SU-DHL-6 (cell line): ENCODE measurements around the gene RILPL1.
"Not testable (repeated sequence)": the region's sequence is repeated elsewhere in the genome, so short reads cannot be mapped to it uniquely, and the experiment has no call there.

Experiments used
- H2AFZ ChIP-seq: fragments of 200-600 bp; sonication (generic); 2 replicates; pipeline ENCODE4 v1.6.1; 2014; ENCODE audit warnings: low read depth, mild to moderate bottlenecking, moderate library complexity, mixed read lengths, antibody characterized with exemption, low read length; ENCODE audit not compliant: severe bottlenecking
- H3F3A ChIP-seq: fragments of 200-600 bp; shearing (Covaris generic); 2 replicates; pipeline ENCODE4 v1.6.0; 2016; ENCODE audit warnings: antibody characterized with exemption, mild to moderate bottlenecking; ENCODE audit not compliant: insufficient read depth
- H3K27ac ChIP-seq: fragments of 200-600 bp; sonication (generic); 2 replicates; pipeline ENCODE4 v1.5.1; 2016; ENCODE audit warnings: low read depth, mild to moderate bottlenecking, low read length, moderate library complexity, mixed read lengths
- H3K27me3 ChIP-seq: fragments of 200-600 bp; sonication (generic), shearing (Covaris generic); 2 replicates; pipeline ENCODE4 v1.6.0; 2014; ENCODE audit warnings: mild to moderate bottlenecking, low read length
- H3K36me3 ChIP-seq: fragments of 200-600 bp; sonication (generic); 2 replicates; pipeline ENCODE4 v1.6.1; 2014; ENCODE audit warnings: mild to moderate bottlenecking, low read length, mixed read lengths
- H3K4me2 ChIP-seq: fragments of 300-600, 200-600 bp; shearing (Covaris generic), sonication (generic); 2 replicates; pipeline ENCODE4 v1.6.0; 2014; ENCODE audit warnings: low read length, low read depth, mild to moderate bottlenecking; ENCODE audit not compliant: poor library complexity, severe bottlenecking
- H3K4me3 ChIP-seq: fragments of 200-600 bp; sonication (generic); 2 replicates; pipeline ENCODE4 v1.5.1; 2014; ENCODE audit warnings: antibody characterized with exemption, low read length, mild to moderate bottlenecking, mixed read lengths; ENCODE audit not compliant: insufficient read depth, poor library complexity, severe bottlenecking
- H3K79me2 ChIP-seq: fragments of 200-600 bp; sonication (generic); 2 replicates; pipeline ENCODE4 v1.6.1; 2014; ENCODE audit warnings: mild to moderate bottlenecking, low read length, moderate library complexity; ENCODE audit not compliant: insufficient read depth
- H3K9ac ChIP-seq: fragments of 200-600 bp; sonication (generic); 2 replicates; pipeline ENCODE4 v1.7.0; 2014; ENCODE audit warnings: mild to moderate bottlenecking, low read length
- H3K9me2 ChIP-seq: fragments of 200-600 bp; sonication (generic); replicated peaks from 2 replicates; pipeline ENCODE4 v1.6.1; 2014; ENCODE audit warnings: low read length; ENCODE audit not compliant: insufficient read depth
- H3K9me3 ChIP-seq: fragments of 200-600 bp; sonication (generic); 2 replicates; pipeline ENCODE4 v1.6.1; 2014; ENCODE audit warnings: low read length, mixed read lengths; ENCODE audit not compliant: insufficient read depth
- H4K20me1 ChIP-seq: fragments of 200-600 bp; sonication (generic); 2 replicates; pipeline ENCODE4 v1.6.1; 2014; ENCODE audit warnings: low read depth, mild to moderate bottlenecking, antibody characterized with exemption, low read length, moderate library complexity, mixed read lengths
- EZH2phosphoT487 ChIP-seq: fragments of 200-600 bp; sonication (generic), shearing (Covaris generic); conservative IDR thresholded peaks from 2 replicates; pipeline ENCODE4 v1.6.1; 2018; ENCODE audit warnings: mild to moderate bottlenecking, antibody characterized with exemption, low read length, moderate library complexity, mixed read lengths
- TF ChIP-seq, protein P1 (sequence below): fragments of 200-600 bp; sonication (generic); IDR thresholded peaks from one replicate; pipeline ENCODE4 v1.5.1; 2017; ENCODE audit warnings: antibody characterized with exemption, mild to moderate bottlenecking, low read length, moderate library complexity; ENCODE audit not compliant: insufficient read depth, poor library complexity, severe bottlenecking

The RILPL1 gene, protein sequence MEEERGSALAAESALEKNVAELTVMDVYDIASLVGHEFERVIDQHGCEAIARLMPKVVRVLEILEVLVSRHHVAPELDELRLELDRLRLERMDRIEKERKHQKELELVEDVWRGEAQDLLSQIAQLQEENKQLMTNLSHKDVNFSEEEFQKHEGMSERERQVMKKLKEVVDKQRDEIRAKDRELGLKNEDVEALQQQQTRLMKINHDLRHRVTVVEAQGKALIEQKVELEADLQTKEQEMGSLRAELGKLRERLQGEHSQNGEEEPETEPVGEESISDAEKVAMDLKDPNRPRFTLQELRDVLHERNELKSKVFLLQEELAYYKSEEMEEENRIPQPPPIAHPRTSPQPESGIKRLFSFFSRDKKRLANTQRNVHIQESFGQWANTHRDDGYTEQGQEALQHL

DNA sequence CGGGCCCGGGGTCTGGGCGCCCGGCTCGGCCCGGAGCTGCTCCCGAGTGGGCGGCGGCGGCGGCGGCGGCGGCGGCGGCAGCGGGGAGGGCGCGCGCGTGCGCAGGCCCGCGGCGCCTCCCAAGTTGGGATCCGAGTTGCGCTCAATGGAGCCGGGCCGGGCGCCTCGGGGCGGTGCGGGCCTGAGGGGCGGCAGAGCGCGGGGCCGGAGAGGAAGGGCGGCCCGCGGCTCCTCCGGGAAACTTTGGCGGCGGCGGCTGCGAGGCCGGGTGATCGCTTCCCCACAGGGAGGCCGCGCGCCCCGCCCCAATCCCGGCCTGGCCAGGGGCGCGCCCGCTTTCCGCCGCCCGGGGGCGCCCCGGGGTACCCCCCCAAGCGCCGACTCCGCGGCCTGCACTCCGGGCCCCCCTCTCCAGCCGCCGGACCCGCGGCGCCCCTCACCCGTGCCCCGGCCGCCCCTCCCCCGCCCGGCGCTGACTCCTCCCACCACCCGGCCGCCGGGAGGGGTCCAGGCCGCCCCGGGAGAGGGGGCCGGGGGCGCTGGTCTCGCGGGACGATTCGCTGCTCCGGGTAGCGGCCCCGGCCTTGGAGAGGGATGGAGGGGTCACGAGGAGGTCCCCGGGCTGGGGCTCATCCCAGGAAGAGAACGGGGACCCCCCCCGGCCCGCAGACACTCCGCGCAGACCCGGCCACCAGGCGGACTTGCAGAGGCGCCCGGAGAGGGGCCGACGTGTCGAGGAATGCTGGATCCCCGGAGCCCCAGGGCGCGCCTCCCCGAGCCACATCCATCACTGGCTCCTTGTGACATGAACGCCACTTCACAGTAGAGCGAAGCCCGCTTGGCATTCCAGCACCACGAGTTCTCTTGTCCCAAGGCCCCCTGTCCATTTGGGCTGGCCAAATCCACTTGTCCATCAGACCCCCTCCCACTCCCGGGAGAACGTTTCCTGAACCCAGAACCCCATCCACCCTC is at the start of gene RILPL1:
TSS of gene RILPL1 (minus strand) at position 48 of the 972 bp plus-strand sequence. CDS start 237 bp downstream, outside the sequence.
- H3K9me3 ChIP-seq, result no peaks in the 10 kb centered on the region
- H3K4me3 ChIP-seq, result peak within 1 kb of the TSS; percentile 57
- no peaks in the 10 kb centered on the region for H4K20me1 ChIP-seq
- H3K9me2 ChIP-seq, result no peaks in the 10 kb centered on the region
- H3K36me3 ChIP-seq, result no peaks in the 10 kb centered on the region
- peak within 1 kb of the TSS; percentile 42 for H3K4me2 ChIP-seq
- H2AFZ ChIP-seq, result peak within 1 kb of the TSS; percentile 77
- no peaks in the 10 kb centered on the region for H3F3A ChIP-seq
- no peak for TF ChIP-seq EZH2phosphoT487
- H3K79me2 ChIP-seq, result no peaks in the 10 kb centered on the region
- no peaks in the 10 kb centered on the region for H3K27me3 ChIP-seq
- H3K9ac ChIP-seq, result peak within 1 kb of the TSS; percentile 28; the same call in 1 of the 2 replicates
- H3K27ac ChIP-seq, result no peak within 1 kb of the TSS

DNA sequence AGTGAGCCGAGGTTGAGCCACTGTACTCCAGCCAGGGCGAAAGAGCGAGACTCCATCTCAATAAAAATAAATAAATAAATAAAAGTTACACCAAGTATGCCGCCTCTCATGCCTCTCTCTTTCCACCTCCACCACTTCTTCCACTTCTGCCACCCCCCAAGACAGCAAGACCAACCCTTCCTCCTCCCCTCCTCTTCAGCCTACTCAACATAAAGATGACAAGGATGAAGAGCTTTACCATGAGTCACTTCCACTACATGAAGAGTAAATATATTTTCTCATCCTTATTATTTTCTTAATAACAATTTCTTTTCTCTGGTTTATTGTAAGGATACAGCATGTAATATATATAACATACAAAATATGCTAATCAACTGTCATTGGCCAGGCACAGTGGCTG is 47.3 kb upstream of the RILPL1 start:
- Histone ChIP-seq H4K20me1 (peaks cover 5% of the 10 kb centered on the region; the same call in 1 of the 2 replicates), H3K9me2 (no peaks in the 10 kb centered on the region), H3K36me3 (no peaks in the 10 kb centered on the region), H3K9me3 (no peaks in the 10 kb centered on the region), H3K27ac (no peak overlapping the region), H3K79me2 (peaks cover 30% of the 10 kb centered on the region), H2AFZ (no peak overlapping the region), H3K4me3 (no peak overlapping the region), H3F3A (peaks cover 6% of the 10 kb centered on the region; the same call in 1 of the 2 replicates), H3K4me2 (no peak overlapping the region), H3K27me3 (no peaks in the 10 kb centered on the region), H3K9ac (no peak overlapping the region)
- TF ChIP-seq, protein P1, sequence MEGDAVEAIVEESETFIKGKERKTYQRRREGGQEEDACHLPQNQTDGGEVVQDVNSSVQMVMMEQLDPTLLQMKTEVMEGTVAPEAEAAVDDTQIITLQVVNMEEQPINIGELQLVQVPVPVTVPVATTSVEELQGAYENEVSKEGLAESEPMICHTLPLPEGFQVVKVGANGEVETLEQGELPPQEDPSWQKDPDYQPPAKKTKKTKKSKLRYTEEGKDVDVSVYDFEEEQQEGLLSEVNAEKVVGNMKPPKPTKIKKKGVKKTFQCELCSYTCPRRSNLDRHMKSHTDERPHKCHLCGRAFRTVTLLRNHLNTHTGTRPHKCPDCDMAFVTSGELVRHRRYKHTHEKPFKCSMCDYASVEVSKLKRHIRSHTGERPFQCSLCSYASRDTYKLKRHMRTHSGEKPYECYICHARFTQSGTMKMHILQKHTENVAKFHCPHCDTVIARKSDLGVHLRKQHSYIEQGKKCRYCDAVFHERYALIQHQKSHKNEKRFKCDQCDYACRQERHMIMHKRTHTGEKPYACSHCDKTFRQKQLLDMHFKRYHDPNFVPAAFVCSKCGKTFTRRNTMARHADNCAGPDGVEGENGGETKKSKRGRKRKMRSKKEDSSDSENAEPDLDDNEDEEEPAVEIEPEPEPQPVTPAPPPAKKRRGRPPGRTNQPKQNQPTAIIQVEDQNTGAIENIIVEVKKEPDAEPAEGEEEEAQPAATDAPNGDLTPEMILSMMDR, result no peak
- TF ChIP-seq EZH2phosphoT487, result no peak

DNA sequence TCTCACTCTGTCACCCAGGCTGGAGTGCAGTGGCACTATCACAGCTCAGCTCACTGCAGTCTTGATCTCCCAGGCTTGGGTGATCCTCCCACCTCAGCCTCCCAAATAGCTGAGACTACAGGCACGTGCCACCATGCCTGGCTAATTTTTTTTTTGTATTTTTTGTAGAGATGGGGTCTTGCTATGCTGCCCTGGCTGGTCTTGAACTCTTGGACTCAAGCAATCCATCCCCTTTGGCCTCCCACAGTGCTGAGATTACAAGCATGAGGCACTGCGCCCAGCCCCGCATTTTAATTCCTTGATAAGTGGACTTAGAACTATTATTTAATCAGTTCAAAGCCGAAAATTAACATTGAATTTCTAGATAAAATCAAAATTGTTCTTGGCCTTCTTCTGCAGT is 45.3 kb upstream of the RILPL1 start:
- H3K27me3 ChIP-seq, H2AFZ ChIP-seq, H4K20me1 ChIP-seq, H3K9ac ChIP-seq, H3K9me2 ChIP-seq, H3K36me3 ChIP-seq, H3F3A ChIP-seq, H3K4me2 ChIP-seq, H3K9me3 ChIP-seq, H3K4me3 ChIP-seq, H3K27ac ChIP-seq: not testable (repeated sequence)
- peaks cover 14% of the 10 kb centered on the region for H3K79me2 ChIP-seq

DNA sequence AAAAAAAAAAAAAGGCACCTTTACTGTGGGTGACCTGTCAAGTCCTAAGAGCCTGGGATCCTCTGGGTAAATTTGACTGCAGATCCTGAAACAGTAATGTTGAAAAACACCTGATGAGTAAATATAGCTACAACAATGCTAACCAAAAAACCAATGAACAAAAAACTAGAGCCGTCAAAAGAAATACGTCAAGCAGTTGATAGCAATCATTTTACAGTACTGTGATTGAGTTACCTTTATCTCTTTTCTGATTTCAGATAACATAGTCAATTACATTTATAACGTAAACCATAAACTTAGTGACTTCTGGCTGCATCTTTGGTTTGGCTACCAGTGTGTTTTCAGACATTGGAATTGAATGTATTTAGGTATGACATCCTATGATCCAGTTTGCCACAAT is 44.7 kb upstream of the RILPL1 start:
- H3K36me3 ChIP-seq, result no peaks in the 10 kb centered on the region
- H3K4me2 ChIP-seq, result no peak overlapping the region
- H3K9ac ChIP-seq, result no peak overlapping the region
- H4K20me1 ChIP-seq, result no peaks in the 10 kb centered on the region
- peaks cover 6% of the 10 kb centered on the region; the same call in 1 of the 2 replicates for H3F3A ChIP-seq
- H2AFZ ChIP-seq, result no peak overlapping the region
- no peak overlapping the region for H3K27ac ChIP-seq
- H3K9me2 ChIP-seq, result no peaks in the 10 kb centered on the region
- no peaks in the 10 kb centered on the region for H3K27me3 ChIP-seq
- TF ChIP-seq EZH2phosphoT487, result no peak
- TF ChIP-seq, protein P1, result no peak
- peaks cover 8% of the 10 kb centered on the region for H3K79me2 ChIP-seq
- no peak overlapping the region for H3K4me3 ChIP-seq
- H3K9me3 ChIP-seq, result no peaks in the 10 kb centered on the region
